GM18508 (cell line): ENCODE data around the gene PODXL2.
"Not testable (repeated sequence)": the region's sequence is repeated elsewhere in the genome, so short reads cannot be mapped to it uniquely, and the experiment has no call there.

Experiments used
- ATAC-seq: cut with Tn5 transposase; IDR thresholded peaks from one replicate; pipeline ENCODE4 v1.9.1; 2021; ENCODE audit warnings: moderate number of reproducible peaks; ENCODE audit not compliant: insufficient read depth, unreplicated experiment

The PODXL2 gene

GRCh38 chr3:127700406-127700805 lies 71.4 kb downstream of the PODXL2 start:
- no peak for ATAC-seq

GRCh38 chr3:127701280-127701911 lies 72.4 kb downstream of the PODXL2 start:
- no peak for ATAC-seq

GRCh38 chr3:127702151-127702578 lies 73.2 kb downstream of the PODXL2 start:
- no peak for ATAC-seq

- not testable (repeated sequence) for ATAC-seq
These were observed 75.9 kb downstream of the PODXL2 start for GRCh38 chr3:127704840-127705239.

- no peak for ATAC-seq
These were observed 77.3 kb downstream of the PODXL2 start for GRCh38 chr3:127706312-127706711.

GRCh38 chr3:127706785-127707351 lies 77.9 kb downstream of the PODXL2 start:
- no peak for ATAC-seq

- ATAC-seq = no peak
These were observed 78.9 kb downstream of the PODXL2 start for GRCh38 chr3:127707851-127708411.

- ATAC-seq = no peak
These were observed 79.9 kb downstream of the PODXL2 start for GRCh38 chr3:127708837-127709236.

- ATAC-seq = no peak
These were observed 80.5 kb downstream of the PODXL2 start for GRCh38 chr3:127709320-127710060.

GRCh38 chr3:127710155-127710941 lies 81.4 kb downstream of the PODXL2 start:
- ATAC-seq = no peak

GRCh38 chr3:127711021-127711695 lies 82.2 kb downstream of the PODXL2 start:
- no peak for ATAC-seq

GRCh38 chr3:127711896-127712295 lies 82.9 kb downstream of the PODXL2 start:
- no peak for ATAC-seq

- ATAC-seq = no peak
These were observed 83.5 kb downstream of the PODXL2 start for GRCh38 chr3:127712461-127712860.

- no peak for ATAC-seq
These were observed 84.1 kb downstream of the PODXL2 start for GRCh38 chr3:127712881-127713771.

- ATAC-seq = no peak
These were observed 85.2 kb downstream of the PODXL2 start for GRCh38 chr3:127714125-127714571.

GRCh38 chr3:127714866-127715265 lies 85.9 kb downstream of the PODXL2 start:
- no peak for ATAC-seq

GRCh38 chr3:127715532-127715931 lies 86.5 kb downstream of the PODXL2 start:
- ATAC-seq = no peak

GRCh38 chr3:127716384-127716783 lies 87.4 kb downstream of the PODXL2 start:
- ATAC-seq = no peak
